Neuron (in vitro differentiated cells): ENCODE data around the gene RIBC2.
"Not testable (repeated sequence)": the region's sequence is repeated elsewhere in the genome, so short reads cannot be mapped to it uniquely, and the experiment has no call there.

Experiments
- H2AFZ ChIP-seq: one replicate; pipeline ENCODE4 v1.6.1; 2013; ENCODE audit warnings: low read depth, mild to moderate bottlenecking, inconsistent platforms, low read length, moderate library complexity
- H3K27me3 ChIP-seq: one replicate; pipeline ENCODE4 v1.6.1; 2013; ENCODE audit warnings: low read length; ENCODE audit not compliant: insufficient read depth
- H3K36me3 ChIP-seq: one replicate; pipeline ENCODE4 v1.6.1; 2013; ENCODE audit warnings: low read length; ENCODE audit not compliant: insufficient read depth
- H3K4me1 ChIP-seq: one replicate; pipeline ENCODE4 v1.6.1; 2013; ENCODE audit warnings: low read length; ENCODE audit not compliant: insufficient read depth
- H3K4me3 ChIP-seq: 2 replicates; pipeline ENCODE4 v1.5.1; 2013; ENCODE audit warnings: mild to moderate bottlenecking, low read length, moderate library complexity
- H3K9me3 ChIP-seq: one replicate; pipeline ENCODE4 v1.6.1; 2013; ENCODE audit warnings: low read length

Gene RIBC2

GRCh38 chr22:45413368-45414211 lies at the start of gene RIBC2, which contains the start of gene SMC1B:
RIBC2 (plus strand) TSS chr22:45413693; CDS start chr22:45413887, 194 bp downstream.
SMC1B (minus strand) TSS chr22:45413599; CDS start chr22:45413567, 32 bp downstream.
- no peaks in the 10 kb centered on the region for H3K36me3 ChIP-seq
- H3K4me1 ChIP-seq = no peaks in the 10 kb centered on the region
- peak within 1 kb of the TSS; percentile 16 for H3K4me3 ChIP-seq
- H2AFZ ChIP-seq = no peak within 1 kb of the TSS
- H3K27me3 ChIP-seq = peaks cover 11% of the 10 kb centered on the region
- peaks cover 3% of the 10 kb centered on the region for H3K9me3 ChIP-seq

GRCh38 chr22:45366713-45367112 lies 46.8 kb upstream of the RIBC2 start:
- H3K4me3 ChIP-seq = no peak overlapping the region
- peaks cover 2% of the 10 kb centered on the region for H3K9me3 ChIP-seq

GRCh38 chr22:45373592-45373991 lies 39.9 kb upstream of the RIBC2 start:
- not testable (repeated sequence) for H2AFZ ChIP-seq, H3K9me3 ChIP-seq, H3K4me1 ChIP-seq, H3K4me3 ChIP-seq, H3K27me3 ChIP-seq, H3K36me3 ChIP-seq

More at GRCh38 chr22:45366713-45367112, 46.8 kb upstream of the RIBC2 start:
- Histone ChIP-seq H2AFZ (no peak overlapping the region), H3K27me3 (no peaks in the 10 kb centered on the region), H3K4me1 (no peaks in the 10 kb centered on the region), H3K36me3 (no peaks in the 10 kb centered on the region)

- Histone ChIP-seq H3K4me3 (no peak overlapping the region), H3K36me3 (no peaks in the 10 kb centered on the region), H3K9me3 (no peaks in the 10 kb centered on the region), H3K27me3 (peaks cover 3% of the 10 kb centered on the region), H3K4me1 (no peaks in the 10 kb centered on the region), H2AFZ (no peak overlapping the region)
Measured at GRCh38 chr22:45376009-45376408, 37.5 kb upstream of the RIBC2 start.

GRCh38 chr22:45376703-45377102 lies 36.8 kb upstream of the RIBC2 start:
- no peaks in the 10 kb centered on the region for H3K4me1 ChIP-seq
- H3K36me3 ChIP-seq = no peaks in the 10 kb centered on the region
- peaks cover 3% of the 10 kb centered on the region for H3K27me3 ChIP-seq
- H2AFZ ChIP-seq = no peak overlapping the region
- H3K4me3 ChIP-seq = no peak overlapping the region
- no peaks in the 10 kb centered on the region for H3K9me3 ChIP-seq

GRCh38 chr22:45381348-45381747 lies 32.1 kb upstream of the RIBC2 start:
- no peak overlapping the region for H3K4me3 ChIP-seq
- H3K9me3 ChIP-seq = no peaks in the 10 kb centered on the region
- no peaks in the 10 kb centered on the region for H3K36me3 ChIP-seq

GRCh38 chr22:45389546-45389945 lies 23.9 kb upstream of the RIBC2 start:
- H3K4me1 ChIP-seq = no peaks in the 10 kb centered on the region
- no peaks in the 10 kb centered on the region for H3K9me3 ChIP-seq
- H3K4me3 ChIP-seq = no peak overlapping the region
- peaks cover 3% of the 10 kb centered on the region for H3K27me3 ChIP-seq
- no peak overlapping the region for H2AFZ ChIP-seq
- no peaks in the 10 kb centered on the region for H3K36me3 ChIP-seq

More at GRCh38 chr22:45381348-45381747, 32.1 kb upstream of the RIBC2 start:
- H3K27me3 ChIP-seq = peaks cover 3% of the 10 kb centered on the region
- no peaks in the 10 kb centered on the region for H3K4me1 ChIP-seq
- no peak overlapping the region for H2AFZ ChIP-seq

- H3K9me3 ChIP-seq = no peaks in the 10 kb centered on the region
- H2AFZ ChIP-seq = no peak overlapping the region
- H3K27me3 ChIP-seq = peaks cover 15% of the 10 kb centered on the region
- H3K36me3 ChIP-seq = no peaks in the 10 kb centered on the region
- H3K4me3 ChIP-seq = no peak overlapping the region
- peaks cover 7% of the 10 kb centered on the region for H3K4me1 ChIP-seq
Measured at GRCh38 chr22:45397806-45398205, 15.7 kb upstream of the RIBC2 start.

- Histone ChIP-seq H3K4me3 (no peak overlapping the region), H3K4me1 (peaks cover 7% of the 10 kb centered on the region), H3K9me3 (no peaks in the 10 kb centered on the region), H3K36me3 (no peaks in the 10 kb centered on the region), H3K27me3 (peaks cover 15% of the 10 kb centered on the region), H2AFZ (no peak overlapping the region)
Measured at GRCh38 chr22:45398214-45398613, 15.3 kb upstream of the RIBC2 start.

- Histone ChIP-seq H3K36me3 (no peaks in the 10 kb centered on the region), H3K4me1 (peaks cover 7% of the 10 kb centered on the region), H3K9me3 (no peaks in the 10 kb centered on the region), H3K4me3 (no peak overlapping the region), H2AFZ (no peak overlapping the region), H3K27me3 (peaks cover 15% of the 10 kb centered on the region)
Measured at GRCh38 chr22:45399712-45400445, 13.6 kb upstream of the RIBC2 start.

GRCh38 chr22:45402466-45402985 lies 11.0 kb upstream of the RIBC2 start:
- H3K36me3 ChIP-seq = no peaks in the 10 kb centered on the region
- H3K27me3 ChIP-seq = peaks cover 11% of the 10 kb centered on the region
- H3K9me3 ChIP-seq = peaks cover 2% of the 10 kb centered on the region
- H3K4me3 ChIP-seq = no peak overlapping the region
- peak overlapping the region; percentile 91 for H2AFZ ChIP-seq
- H3K4me1 ChIP-seq = peaks cover 7% of the 10 kb centered on the region

- no peaks in the 10 kb centered on the region for H3K4me1 ChIP-seq
- no peaks in the 10 kb centered on the region for H3K27me3 ChIP-seq
- H3K4me3 ChIP-seq = no peak overlapping the region
- H3K9me3 ChIP-seq = peaks cover 2% of the 10 kb centered on the region
- H3K36me3 ChIP-seq = no peaks in the 10 kb centered on the region
- H2AFZ ChIP-seq = no peak overlapping the region
Measured at GRCh38 chr22:45407793-45408192, 5.7 kb upstream of the RIBC2 start.

- Histone ChIP-seq H3K4me3 (no peak overlapping the region), H3K9me3 (peaks cover 3% of the 10 kb centered on the region), H3K36me3 (no peaks in the 10 kb centered on the region), H2AFZ (no peak overlapping the region), H3K27me3 (peaks cover 11% of the 10 kb centered on the region), H3K4me1 (no peaks in the 10 kb centered on the region)
Measured at GRCh38 chr22:45413013-45413367, 503 bp upstream of the RIBC2 start.
